Hepatocyte (in vitro differentiated cells): ENCODE results near the gene CERK.

Experiments used
- CTCF ChIP-seq: fragments of 200-600 bp; sonication (generic); IDR thresholded peaks from 2 replicates; pipeline ENCODE4 v1.5.1; 2016; ENCODE audit warnings: antibody characterized with exemption, mild to moderate bottlenecking; ENCODE audit not compliant: poor library complexity
- EZH2 ChIP-seq: fragments of 200-600 bp; sonication (generic); IDR thresholded peaks from 2 replicates; pipeline ENCODE4 v1.6.1; 2016; ENCODE audit warnings: antibody characterized with exemption, mild to moderate bottlenecking, borderline replicate concordance

- TF ChIP-seq EZH2: no peak
- TF ChIP-seq CTCF: no peak
Measured at GRCh38 chr22:46665751-46666280, 72.2 kb downstream of the CERK start.
